ENCODE data around the gene ALDH1A2.

The ALDH1A2 gene

GRCh38 chr15:57994221-57995049 lies 71.1 kb downstream of the ALDH1A2 start:
- no peak for DNase-seq (ENCODE audit: low read depth)

GRCh38 chr15:57993409-57994145 lies 71.9 kb downstream of the ALDH1A2 start:
- no peak for DNase-seq (ENCODE audit: low read depth)

- no peak for DNase-seq (ENCODE audit: low read depth)
These were observed 72.7 kb downstream of the ALDH1A2 start for GRCh38 chr15:57992761-57993355.

GRCh38 chr15:57973534-57973933 lies 92.0 kb downstream of the ALDH1A2 start:
- no peak for DNase-seq (ENCODE audit: low read depth)

- no peak for DNase-seq (ENCODE audit: low read depth)
These were observed 92.6 kb downstream of the ALDH1A2 start for GRCh38 chr15:57972864-57973263.

GRCh38 chr15:57969996-57970395 lies 95.5 kb downstream of the ALDH1A2 start:
- no peak for DNase-seq (ENCODE audit: low read depth)

GRCh38 chr15:57969355-57969754 lies 96.2 kb downstream of the ALDH1A2 start:
- DNase-seq (ENCODE audit: low read depth), result no peak

- DNase-seq (ENCODE audit: low read depth), result no peak
These were observed 102.6 kb downstream of the ALDH1A2 start for GRCh38 chr15:57962887-57963286.

- DNase-seq (ENCODE audit: low read depth), result no peak
These were observed 103.6 kb downstream of the ALDH1A2 start for GRCh38 chr15:57961919-57962318.

GRCh38 chr15:57957113-57957512 lies 108.4 kb downstream of the ALDH1A2 start:
- DNase-seq (ENCODE audit: low read depth), result no peak

- DNase-seq (ENCODE audit: low read depth), result no peak
These were observed 111.6 kb downstream of the ALDH1A2 start for GRCh38 chr15:57953874-57954273.

- no peak for DNase-seq (ENCODE audit: low read depth)
These were observed 114.1 kb downstream of the ALDH1A2 start for GRCh38 chr15:57951328-57951932.

GRCh38 chr15:57950381-57950946 lies 115.0 kb downstream of the ALDH1A2 start:
- DNase-seq (ENCODE audit: low read depth), result no peak

- no peak for DNase-seq (ENCODE audit: low read depth)
These were observed 116.1 kb downstream of the ALDH1A2 start for GRCh38 chr15:57949374-57949943.

- DNase-seq (ENCODE audit: low read depth), result no peak
These were observed 116.9 kb downstream of the ALDH1A2 start for GRCh38 chr15:57948351-57949289.

- DNase-seq (ENCODE audit: low read depth), result no peak
These were observed 117.7 kb downstream of the ALDH1A2 start for GRCh38 chr15:57947781-57948180.

GRCh38 chr15:57947282-57947681 lies 118.2 kb downstream of the ALDH1A2 start:
- DNase-seq (ENCODE audit: low read depth), result no peak

GRCh38 chr15:57946491-57947048 lies 118.9 kb downstream of the ALDH1A2 start:
- DNase-seq (ENCODE audit: low read depth), result no peak

GRCh38 chr15:57945616-57946015 lies 119.9 kb downstream of the ALDH1A2 start:
- no peak for DNase-seq (ENCODE audit: low read depth)

GRCh38 chr15:57943754-57944420 lies 121.6 kb downstream of the ALDH1A2 start:
- DNase-seq (ENCODE audit: low read depth), result no peak
